Measurements from ENCODE around the gene SATL1.
"Not testable (repeated sequence)": the region's sequence is repeated elsewhere in the genome, so short reads cannot be mapped to it uniquely, and the experiment has no call there.

Gene SATL1, protein sequence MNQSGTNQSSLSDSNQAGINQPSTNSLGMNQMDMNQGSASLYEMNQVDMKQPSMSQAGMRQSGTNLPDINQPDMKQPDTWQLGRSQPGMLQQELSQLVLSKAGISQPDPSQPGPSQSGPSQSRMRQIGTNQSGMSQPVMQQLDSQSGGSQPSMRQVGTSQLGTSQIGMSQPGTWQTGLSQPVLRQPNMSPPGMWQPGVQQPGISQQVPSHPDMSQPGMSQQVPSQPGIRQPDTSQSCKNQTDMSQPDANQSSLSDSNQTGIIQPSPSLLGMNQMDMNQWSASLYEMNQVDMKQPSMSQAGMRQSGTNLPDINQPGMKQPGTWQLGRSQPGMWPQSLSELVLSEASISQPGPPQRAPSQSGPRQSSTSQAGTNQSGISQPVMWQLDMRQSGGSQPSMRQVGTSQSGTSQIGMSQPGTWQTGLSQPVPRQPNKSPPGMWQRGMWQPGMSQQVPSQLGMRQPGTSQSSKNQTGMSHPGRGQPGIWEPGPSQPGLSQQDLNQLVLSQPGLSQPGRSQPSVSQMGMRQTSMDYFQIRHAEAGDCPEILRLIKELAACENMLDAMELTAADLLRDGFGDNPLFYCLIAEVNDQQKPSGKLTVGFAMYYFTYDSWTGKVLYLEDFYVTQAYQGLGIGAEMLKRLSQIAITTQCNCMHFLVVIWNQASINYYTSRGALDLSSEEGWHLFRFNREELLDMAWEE

DNA sequence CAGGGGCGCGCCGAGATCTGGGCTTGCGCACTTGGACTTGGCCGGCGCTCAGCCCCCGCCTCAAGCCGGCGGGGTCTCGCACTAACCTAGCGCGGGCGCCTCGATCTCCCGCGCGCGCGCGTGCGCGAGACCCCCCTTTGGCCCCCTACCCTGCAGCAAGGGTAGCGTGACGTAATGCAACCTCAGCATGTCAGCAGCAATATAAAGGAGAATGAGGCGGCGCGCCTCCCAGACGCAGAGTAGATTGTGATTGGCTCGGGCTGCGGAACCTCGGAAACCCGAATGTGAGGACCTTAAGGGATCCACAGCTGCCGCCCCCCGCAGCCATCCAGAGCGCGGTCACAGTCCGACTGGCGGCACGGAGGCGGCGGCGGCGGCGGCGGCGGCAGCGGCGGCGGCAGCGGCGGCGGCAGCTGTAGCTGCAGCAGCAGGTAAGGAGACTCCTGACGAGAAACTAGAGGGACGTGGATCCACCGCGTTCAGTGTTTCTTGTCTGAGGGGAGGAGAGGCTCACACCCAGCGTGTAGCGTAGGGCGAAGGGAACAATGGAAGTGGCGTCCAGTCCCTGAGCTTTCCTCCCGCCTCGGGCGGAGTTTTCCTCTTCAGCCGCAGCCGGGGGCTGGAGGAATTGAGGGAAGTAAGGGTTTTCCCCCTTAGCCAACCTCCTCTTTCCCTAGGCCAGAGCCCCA is at the start of gene SATL1, which contains the start of gene ZNF711:
Gene SATL1, minus strand, starts transcription at position 19 of the 689 bp plus-strand sequence. CDS start 134,811 bp downstream, outside the sequence.
Gene ZNF711, plus strand, starts transcription at position 231 of the 689 bp plus-strand sequence. CDS start 3,582 bp downstream, outside the sequence.
- FAIRE-seq: no peak

DNA sequence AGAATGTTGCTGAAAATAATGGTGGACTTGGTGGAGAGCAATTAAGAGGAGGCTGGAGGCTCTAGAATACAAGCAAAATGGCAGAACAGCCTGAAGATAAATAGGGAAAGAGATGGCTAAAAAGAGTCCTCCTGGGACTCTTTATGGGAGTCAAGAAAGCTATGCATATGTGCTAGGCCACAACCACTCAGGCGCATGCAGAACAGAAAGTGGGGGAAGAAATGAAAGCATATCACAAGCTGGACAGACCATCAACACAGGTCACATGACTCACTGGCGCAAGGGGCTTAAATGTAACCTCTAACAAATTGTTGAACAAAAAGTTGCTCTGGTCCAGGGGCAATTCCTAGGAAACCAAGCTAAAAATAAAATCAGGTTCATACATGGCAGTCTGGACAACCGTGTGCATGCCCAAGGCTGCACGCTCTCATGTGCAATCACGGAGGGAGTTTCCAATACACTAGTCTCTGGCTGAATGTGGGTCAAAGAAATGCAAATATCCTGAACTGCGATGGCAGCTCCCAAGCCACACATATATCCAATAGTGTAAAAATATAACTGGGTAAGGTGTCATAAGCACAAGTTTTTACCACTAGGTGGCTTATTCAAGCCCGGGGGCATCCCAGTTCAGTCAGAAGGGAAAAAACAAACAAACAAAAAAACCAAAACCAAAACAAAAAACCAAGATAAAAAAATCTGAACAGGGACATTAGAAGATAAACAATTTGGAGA is 45.6 kb upstream of the SATL1 start:
- no peak for FAIRE-seq

DNA sequence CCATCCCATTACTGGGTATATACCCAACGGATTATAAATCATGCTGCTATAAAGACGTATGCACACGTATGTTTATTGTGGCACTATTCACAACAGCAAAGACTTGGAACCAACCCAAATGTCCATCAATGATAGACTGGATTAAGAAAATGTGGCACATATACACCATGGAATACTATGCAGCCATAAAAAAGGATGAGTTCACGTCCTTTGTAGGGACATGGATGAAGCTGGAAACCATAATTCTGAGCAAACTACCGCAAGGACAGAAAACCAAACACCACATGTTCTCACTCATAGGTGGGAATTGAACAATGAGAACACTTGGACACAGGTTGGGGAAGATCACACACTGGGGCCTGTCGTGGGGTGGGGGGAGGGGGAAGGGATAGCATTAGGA is 41.7 kb upstream of the SATL1 start:
- not testable (repeated sequence) for FAIRE-seq

DNA sequence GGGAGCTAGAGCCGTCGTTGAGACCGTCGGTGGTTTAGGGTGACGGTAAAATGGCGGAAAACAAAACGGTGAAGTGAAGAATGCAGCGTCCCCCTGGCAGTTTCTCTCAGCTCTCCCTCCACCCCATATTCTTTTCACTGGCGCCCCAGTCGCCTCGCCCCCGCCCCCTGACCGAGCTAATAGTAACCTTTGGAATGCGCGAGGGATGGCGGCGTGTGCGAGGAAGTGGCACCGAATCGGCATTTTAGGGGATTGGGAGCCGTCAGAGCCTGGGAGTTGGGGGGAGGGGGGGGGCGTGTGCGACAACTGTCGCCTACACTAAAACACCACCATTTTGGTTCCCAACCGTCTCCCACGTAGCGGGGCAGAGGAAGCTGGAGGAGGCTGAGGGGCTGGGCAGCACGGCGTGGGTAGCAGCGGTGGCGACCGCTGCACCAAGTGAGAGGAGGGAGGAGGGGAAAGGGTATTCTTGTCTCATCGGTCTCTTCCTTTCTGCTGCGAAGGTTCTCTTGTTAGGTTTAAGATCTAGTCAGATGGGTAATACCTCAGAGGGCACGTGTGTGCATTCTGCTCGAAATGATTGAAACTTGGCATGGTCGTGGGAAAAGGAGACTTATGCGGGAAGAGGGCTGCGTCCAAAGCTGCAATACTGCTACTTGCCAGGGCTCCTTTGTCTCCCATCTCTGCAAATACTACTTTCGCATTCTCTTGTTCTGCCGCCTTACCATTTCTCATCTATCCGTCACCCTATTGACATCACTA is 1.1 kb upstream of the SATL1 start:
- no peak for FAIRE-seq

DNA sequence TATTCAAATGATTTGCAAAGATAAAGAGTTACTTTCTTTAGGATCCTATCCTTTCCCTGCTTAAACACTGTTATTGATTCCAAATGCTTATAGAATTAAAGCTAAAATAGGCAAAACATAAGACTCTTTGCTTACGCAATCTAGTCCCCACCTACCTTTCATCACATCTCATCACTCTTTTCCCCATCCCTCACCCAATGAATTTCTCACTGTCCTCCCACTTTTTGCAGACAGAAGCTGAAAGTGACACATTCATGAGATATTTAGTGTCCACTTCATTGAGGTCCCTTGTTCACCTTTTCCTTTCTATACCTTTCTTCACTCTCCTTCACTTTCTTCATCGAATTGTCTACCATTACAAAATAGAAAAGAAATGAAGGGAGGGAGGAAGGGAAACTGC is 424 bp downstream of the SATL1 start:
- no peak for FAIRE-seq

DNA sequence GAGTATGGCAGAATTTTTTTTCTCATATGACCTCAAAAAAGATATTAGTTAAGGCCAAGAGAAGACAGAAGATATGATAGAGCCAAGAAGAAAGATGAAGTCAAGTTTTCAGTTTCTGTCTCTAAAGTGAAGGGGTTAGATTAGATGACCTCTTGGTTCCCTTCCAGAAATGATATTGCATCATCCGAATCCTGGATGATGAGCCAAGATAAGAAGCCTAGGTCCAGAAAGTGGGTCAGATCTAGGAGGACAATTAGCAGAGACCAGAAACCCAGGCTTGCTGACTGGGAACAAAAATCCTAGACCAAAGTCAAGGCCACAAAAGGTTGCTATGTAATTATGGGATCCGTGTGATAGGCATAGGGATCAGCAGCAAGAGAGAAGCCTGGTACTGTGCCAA is 20.2 kb downstream of the SATL1 start:
- FAIRE-seq: peak; percentile 69

DNA sequence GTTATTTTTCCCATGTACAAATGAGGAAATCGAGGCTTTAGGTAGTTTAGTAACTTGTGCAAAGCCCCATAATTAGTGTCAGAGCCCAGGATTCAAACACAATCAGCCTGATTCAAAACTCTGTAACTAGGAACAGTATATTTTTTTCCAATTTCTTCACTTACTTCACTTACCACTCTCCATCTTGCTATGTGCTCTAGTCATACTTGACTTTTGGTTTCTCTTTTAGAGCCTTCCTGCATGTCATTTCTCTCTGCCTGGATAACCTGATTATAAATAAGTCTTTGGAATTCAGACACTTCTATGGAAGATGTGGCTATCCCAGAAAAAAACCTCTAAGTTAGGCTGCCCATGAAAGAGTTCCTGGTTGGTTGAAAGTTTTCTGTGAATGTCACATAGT is 22.2 kb downstream of the SATL1 start:
- no peak for FAIRE-seq

DNA sequence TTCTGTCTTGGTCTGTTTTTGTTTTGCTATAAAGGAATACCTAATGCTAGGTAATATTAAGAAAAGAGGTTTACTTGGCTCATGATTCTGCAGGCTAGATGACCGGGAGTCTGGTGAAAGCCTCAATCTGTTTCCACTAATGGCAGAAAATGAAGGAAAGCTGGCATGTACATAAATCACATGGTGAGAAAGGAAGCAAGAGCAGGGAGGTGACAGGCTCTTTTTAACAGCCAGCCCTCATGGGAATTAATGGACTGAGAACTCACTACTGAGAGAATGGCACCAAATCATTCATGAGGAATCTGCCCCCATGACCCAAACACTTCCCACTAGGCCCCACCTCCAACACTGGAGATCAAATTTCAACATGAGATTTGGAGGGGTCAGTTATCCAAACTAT is 27.6 kb downstream of the SATL1 start:
- no peak for FAIRE-seq

DNA sequence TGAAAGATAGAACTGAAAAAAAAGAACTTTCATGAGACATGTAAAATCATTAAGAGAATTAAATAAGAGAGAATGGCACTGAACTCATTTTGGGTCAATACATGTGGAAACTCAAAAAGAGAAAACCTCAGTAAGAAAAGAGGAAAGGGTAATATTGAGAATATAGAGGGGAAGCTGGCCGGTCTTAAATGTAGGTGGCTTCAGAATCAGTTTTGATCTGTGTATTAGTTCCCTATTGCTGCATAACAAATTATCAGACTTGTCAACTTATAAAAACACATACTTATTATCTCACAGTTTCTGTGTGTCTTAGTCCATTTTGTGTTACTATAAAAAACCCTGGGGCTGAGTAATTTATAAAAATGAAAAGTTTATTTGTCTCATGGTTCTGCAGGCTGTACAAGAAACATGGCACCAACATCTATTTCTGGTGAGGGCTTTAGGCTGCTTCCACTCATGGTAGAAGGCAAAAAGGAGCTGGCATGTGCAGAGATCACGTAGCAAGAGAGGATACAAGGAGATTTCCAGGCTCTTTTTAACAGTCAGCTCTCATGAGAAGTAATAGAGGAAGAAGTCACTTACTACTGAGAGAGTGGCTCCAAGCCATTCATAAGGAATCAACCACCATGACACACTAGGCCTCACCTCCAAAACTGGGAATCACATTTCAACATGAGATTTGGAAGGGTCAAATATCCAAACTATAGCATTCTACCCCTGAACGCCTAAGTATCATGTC is 29.6 kb downstream of the SATL1 start:
- FAIRE-seq: no peak

DNA sequence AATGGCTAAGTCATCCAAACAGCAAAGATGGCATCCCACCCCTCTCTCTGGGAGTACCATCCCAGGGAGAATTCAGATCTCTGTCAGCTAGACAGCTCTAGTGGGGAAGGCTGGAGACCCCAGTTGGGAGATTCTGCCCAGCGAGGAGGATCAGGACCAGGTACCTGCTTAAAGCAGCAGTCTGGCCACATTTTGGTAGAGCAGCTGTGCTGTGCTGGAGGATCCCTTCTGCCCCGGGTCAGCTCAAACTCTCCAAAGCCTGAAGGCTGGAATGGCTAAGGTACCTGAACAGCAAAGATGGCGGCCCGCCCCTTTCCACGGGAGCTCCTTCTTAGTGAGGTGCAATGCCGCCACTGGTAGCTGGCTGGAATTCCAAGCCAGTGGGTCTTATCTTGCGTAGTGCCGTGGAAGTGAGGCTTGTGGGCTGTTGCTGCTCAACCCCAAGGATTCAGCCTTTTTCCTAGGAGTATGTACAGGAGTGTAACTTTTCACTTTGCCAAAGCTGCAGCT is 40.1 kb downstream of the SATL1 start:
- FAIRE-seq: no peak

DNA sequence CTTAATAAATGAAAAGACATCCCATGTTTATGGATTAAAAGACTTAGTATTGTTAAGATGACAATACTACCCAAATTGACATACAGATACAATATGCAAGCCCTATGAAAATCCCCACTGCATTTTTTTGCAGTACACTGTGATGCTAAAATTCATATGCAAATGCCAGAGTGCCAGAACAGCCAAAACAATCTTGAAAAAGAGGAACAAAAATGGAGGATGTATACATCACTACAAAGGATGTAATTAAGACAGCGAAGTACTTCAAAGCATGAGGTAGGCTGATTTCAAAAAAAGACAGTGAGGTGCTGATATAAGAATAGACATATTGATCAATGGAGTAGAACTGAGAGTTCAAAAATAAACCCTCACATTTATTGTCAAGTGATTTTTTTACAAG is 47.3 kb downstream of the SATL1 start:
- peak; percentile 74 for FAIRE-seq

DNA sequence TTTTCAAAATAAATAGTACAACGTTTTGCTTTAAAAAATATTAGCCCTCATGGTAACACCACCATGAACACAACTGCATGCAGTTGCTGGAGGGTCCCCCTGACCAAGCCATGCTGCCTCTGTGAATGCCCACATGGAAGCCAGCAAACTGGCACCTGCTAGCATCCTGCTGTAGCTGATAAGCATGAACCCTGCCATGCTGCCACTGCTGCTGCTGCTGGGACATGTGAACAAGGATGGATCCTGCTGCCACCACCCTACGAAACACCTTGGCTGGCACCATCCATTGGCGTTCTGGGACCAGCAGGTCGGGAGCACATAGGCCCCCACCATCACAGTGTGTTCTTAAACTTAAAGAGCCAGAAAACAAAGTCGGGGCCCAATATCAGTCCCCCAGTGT is 83.9 kb downstream of the SATL1 start:
- no peak for FAIRE-seq

DNA sequence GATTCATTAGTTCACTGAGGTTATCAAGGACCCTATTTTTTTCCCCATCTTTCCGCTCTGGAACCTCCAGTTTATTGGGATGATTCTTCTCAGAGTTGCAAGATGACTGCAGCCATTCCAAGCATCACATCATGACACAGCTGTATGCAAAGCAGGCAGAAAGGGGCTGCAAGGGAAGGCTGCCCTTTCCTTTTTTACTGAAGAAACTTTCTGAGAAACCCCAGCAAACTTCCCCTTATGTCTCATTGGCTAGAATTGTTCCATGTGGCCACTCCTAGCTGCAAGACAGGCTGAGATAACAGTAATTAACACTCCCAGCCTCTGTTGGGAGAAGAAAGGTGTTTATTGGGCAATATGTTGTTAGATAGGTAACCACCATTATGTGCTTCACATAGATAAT is 102.6 kb downstream of the SATL1 start:
- no peak for FAIRE-seq

DNA sequence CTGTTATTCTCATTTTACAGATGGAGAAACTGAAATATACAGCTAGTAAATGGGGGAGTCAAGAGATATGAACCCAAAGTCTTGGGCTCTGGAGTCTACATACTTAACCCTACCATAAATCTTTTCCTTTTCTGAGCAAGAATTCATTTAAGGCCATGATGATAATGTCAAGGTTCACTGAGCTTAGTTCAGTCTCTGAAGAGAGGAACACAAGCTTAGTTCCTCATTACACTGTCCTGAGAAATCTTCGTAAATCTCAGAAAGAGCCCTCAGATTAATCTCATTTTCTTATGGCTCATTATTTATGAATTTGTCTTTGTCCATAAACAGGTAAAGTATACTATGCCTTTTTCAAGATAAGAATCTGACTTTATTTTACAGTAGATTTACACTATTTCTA is 104.2 kb downstream of the SATL1 start:
- FAIRE-seq: no peak

DNA sequence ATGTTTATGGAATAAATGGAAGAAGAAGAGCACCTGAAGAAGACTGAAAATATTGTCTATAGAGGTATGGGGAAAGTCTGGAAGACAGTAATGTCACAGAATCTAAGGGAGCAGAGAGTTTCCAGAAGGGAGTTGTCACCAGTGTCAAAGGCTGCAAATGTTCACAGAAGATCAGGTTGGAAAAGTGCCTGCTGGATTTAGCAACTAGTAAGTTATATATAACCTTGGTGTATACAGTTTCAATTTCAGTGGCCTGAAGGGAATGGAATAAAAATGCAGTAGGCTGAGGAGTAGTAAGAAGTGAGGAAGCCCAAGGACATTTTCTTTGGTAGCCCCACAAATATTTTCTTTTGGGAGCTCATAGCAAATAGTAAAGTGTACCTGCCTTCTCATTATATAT is 107.2 kb downstream of the SATL1 start:
- FAIRE-seq: no peak

DNA sequence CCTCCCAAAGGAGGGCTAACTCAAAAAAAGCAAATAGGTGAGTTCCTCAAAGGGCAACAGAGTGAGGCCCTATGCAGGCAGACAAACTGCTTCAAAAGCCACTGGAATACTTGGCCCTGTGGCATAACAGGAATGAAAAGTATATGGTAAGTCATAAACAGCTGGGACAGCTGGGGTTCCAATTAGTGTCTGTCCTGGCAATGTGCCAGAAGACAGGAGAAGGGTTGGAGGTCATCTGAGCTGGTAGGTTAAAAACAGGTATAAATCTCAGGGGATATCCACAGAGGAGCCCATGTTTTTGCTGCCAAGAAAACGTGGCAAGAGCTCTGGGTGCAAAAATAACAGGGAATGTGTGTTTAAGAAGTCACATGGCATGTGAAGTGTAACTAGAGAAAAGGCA is 128.3 kb downstream of the SATL1 start:
- no peak for FAIRE-seq

DNA sequence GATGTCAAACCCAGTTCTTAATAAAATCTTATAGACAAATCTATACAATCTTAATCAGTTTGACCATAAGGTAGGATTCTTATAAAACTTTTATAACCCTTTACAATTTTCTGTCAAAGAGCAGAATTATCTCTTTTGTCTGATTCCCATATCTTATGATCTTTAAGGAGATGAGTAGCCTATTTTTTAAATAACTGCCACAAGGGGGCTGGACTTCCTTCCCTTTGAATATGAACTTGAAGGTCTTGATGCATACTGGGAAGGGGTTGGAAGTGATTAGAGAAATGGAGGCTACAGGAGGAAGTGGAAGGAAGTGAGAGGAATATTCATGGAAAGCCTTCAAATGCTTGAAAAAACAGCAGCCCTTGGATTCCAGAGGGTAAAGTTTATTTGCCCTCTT is 128.8 kb downstream of the SATL1 start:
- peak; percentile 91 for FAIRE-seq

DNA sequence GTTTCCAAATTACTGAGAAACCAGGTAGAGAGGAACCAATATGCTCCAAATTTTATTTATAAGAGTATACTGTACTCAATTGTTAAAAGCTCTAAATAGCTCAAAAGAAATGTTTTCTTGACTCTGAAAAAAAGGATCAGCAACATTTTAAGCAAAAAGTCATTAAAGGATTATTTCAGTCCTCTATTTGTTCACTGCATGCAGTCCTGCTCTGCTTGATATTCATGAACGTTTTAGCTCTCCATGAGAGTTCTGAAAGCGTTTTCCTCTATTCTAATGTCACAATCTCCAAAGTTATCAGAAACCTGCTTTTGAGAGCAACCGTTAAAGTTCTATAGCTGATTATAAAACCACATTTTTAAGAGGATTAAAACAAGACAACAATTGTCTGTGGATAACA is 129.4 kb downstream of the SATL1 start:
- no peak for FAIRE-seq

DNA sequence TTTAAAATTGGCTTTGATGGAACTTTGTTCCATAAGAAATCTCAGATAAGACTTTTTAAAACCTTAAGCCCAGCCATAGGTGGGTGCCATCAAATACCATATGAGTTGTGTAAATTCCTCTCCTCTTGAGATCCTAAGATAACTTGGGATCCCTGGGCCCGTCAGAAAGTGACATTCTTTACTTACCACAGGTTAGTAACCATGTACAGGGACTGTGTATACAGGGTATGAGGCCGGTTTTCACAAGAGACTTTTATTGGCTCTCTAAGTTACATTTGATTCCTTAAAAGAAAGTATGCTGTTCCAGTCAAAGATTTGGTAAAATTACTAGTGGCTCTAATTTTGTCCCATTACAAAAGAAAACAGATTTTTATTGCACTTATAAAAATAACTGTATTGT is 129.8 kb downstream of the SATL1 start:
- peak; percentile 70 for FAIRE-seq

DNA sequence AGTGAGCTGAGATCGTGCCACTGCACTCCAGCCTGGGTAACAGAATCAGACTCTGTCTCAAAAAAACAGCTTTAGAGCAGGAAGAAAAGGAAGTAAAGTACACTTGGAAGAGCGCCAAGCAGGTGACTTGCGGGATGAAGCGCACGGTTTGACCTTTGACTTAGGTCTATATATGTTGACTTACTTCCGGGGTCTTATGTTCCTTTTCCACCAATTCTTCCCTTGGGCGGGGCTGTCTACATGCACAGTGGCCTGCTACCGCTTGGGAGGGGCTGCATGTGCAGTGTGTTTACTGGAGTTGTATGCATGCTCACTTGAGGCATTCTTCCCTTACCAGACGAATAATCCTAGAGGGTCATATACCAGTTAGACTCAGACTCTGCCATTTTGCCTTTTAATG is 131.3 kb downstream of the SATL1 start:
- FAIRE-seq: peak; percentile 58

DNA sequence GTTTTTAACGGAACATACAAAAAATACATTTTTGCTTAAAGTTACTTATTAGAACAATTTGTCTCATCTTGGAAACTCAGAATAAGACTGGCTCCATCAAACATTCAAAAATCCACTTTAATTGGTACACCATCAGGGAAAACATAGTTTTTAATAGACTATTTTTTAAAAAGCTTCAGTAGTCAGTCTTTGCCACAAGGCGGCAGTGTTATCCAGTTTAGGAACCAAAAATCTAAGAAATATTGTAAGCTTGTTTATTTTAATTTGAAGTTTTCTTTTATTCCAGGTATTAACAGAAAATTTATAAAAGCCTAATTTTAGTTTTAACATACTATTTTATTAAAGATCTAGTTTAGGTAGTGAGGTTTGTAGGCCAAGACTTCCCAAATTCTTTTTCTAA is 132.2 kb downstream of the SATL1 start:
- peak; percentile 98 for FAIRE-seq
